GM13977 (cell line): ENCODE data around the gene SRCIN1.

Experiments
- DNase-seq: peaks from one replicate; pipeline ENCODE4 v3.0.0; 2012; ENCODE audit warnings: low spot score
- CTCF ChIP-seq: IDR thresholded peaks from 2 replicates; pipeline ENCODE4 v1.5.1; 2012; ENCODE audit warnings: mild to moderate bottlenecking, control low read depth; ENCODE audit not compliant: insufficient read depth; ENCODE audit errors: extremely low read depth, missing control alignments
- in situ Hi-C: fragments of 300-500 bp; cut with MboI; formaldehyde crosslinking; loops from one replicate; pipeline ENCODE4 v1.12.0; 2022; ENCODE audit warnings: low sequenced_read_pairs, low pct_unique_long_range_greater_than_20kb, mixed read lengths, inconsistent platforms; ENCODE audit not compliant: unreplicated experiment

SRCIN1 gene

DNA sequence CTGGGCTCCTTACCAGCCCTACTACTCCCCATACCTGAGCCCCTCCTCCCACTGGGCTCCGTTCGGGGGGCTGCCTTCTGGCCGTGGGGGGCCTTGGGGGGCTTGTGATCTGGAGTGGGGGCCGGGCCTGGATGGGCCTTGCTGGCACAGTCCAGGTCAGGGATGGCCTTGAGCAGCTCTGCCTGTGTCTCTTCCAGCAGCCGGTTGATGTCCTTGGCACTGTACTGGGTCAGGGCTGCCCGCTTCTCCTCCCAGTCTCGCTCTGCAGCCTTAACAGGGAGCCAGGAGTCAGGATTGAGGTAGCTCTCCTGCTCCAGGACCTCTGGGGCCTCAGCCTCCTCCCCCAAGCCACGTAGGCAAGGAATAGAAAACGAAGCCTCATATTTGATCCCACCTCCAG is 54.6 kb downstream of the SRCIN1 start:
- in situ Hi-C loops, result loop anchor here (10.0 kb wide), 1 partner anchor 114 kb away; no protein-coding TSS in a partner anchor
- DNase-seq, result no peak
- no peak for TF ChIP-seq CTCF

- no peak for TF ChIP-seq CTCF
- in situ Hi-C loops, result loop anchor here (10.0 kb wide), 1 partner anchor 114 kb away; no protein-coding TSS in a partner anchor
- no peak for DNase-seq
Observed at GRCh38 chr17:38550661-38551060, 55.1 kb downstream of the SRCIN1 start.

DNA sequence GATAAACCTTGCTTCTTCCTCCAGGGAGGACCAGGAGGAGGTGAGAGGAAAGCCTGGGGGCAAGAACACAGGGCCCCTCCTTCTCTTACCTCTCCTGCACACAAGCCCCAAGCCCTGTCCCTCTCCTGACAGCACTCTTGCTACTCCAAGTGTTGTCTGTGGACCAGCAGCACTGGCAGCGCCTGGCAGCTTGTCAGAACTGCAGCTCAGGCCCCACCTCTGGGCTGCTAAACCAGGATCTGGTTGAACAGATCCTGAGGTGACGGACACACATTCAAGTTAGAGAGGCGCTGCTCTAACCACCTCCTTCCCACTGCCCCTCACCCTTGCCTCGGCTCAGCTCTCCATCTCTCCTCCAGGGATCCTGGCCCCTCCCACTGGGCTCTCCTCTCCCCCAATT is 56.5 kb downstream of the SRCIN1 start:
- in situ Hi-C loops, result no loop called here
- TF ChIP-seq CTCF, result no peak
- DNase-seq, result no peak

- TF ChIP-seq CTCF, result no peak
- in situ Hi-C loops, result no loop called here
- no peak for DNase-seq
Observed at GRCh38 chr17:38547444-38547843, 58.3 kb downstream of the SRCIN1 start.

- no peak for DNase-seq
- TF ChIP-seq CTCF, result no peak
- in situ Hi-C loops, result no loop called here
Observed at GRCh38 chr17:38546396-38546795, 59.4 kb downstream of the SRCIN1 start.

DNA sequence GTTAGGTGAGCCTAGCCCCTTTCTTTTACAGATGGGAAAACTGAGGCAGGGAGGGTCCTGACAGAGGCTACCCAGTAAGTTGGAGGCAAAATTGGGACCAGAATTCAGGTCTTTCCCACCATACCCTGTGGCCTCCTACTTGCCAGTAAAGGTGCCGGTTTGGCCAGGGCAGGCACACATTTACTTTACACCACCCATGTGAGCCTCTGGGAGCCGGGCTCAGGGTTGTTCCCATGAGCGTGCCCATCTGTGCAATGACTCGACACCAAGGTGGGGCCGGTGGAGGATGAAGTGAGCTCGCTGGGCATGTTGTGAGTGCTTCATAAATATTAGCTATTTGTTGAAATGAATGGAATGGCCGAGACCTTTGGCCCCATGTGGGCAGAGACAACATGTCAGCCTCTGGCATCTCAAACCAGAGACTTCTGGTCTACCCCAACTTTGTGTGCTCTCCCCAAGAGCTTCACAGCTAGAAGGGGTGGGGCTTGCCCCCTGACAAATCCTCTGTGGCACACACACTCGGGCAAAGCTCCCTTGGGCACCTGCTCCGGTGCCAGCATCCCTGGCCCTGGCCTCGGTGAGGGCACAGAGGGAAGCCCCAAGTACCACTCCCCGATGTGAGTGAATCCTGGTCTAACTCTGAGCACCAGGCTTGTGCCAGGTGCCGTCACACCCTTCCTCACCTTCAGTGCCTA is 60.1 kb downstream of the SRCIN1 start:
- no peak for TF ChIP-seq CTCF
- DNase-seq, result no peak
- in situ Hi-C loops, result no loop called here
